Body of pancreas (tissue), 4 donors: ENCODE data around the gene NCOA3.

Source experiments
- CTCF ChIP-seq, 7 experiments: fragments of 450-650 bp in 4 of 7; fragments of 200-600 bp in 3 of 7; sonication (generic) in 3 of 7; IDR thresholded peaks; one replicate each; pipeline ENCODE4 v1.5.1; 2016 to 2019; ENCODE audit warnings: antibody characterized with exemption in 7 of 7
- POLR2A ChIP-seq, 3 donors: fragments of 450-650 bp; IDR thresholded peaks; one replicate each; pipeline ENCODE4 v1.6.1; 2016; ENCODE audit warnings: antibody characterized with exemption in 3 of 3, mild to moderate bottlenecking in 2 of 3

- TF ChIP-seq CTCF (IDR thresholded peaks at IDR 0.05) = no peak
- no peak for TF ChIP-seq POLR2A (IDR thresholded peaks at IDR 0.05)
Observed at GRCh38 chr20:47500554-47500953, 1.1 kb upstream of the NCOA3 start.
